OCI-LY3 (cell line): ENCODE data around the gene CAMK2B.

Experiments
- CTCF ChIP-seq: fragments of 200-600, 300-600 bp; sonication (generic); IDR thresholded peaks from 2 replicates; pipeline ENCODE4 v1.5.1; 2014; ENCODE audit warnings: antibody characterized with exemption, low read length, low read depth
- EZH2phosphoT487 ChIP-seq: fragments of 200-600 bp; shearing (Covaris generic); IDR thresholded peaks from 2 replicates; pipeline ENCODE4 v1.6.1; 2018; ENCODE audit warnings: antibody characterized with exemption, mixed run types, low read depth

- TF ChIP-seq EZH2phosphoT487 (no peak), CTCF (no peak)
These were observed 61.9 kb downstream of the CAMK2B start for GRCh38 chr7:44263326-44264082.
